Endothelial cell of umbilical vein (primary cell): ENCODE results near the gene HPS6. TPM values are rescaled to one million over a fixed set of nuclear protein-coding genes. Genes with fewer than 3 reads are reported as not detected.
A peak's percentile ranks its signal among the peaks of the same experiment; 100 is the strongest.
"Not testable (repeated sequence)": the region's sequence is repeated elsewhere in the genome, so short reads cannot be mapped to it uniquely, and the experiment has no call there.

Experiments used
- BruUV-seq: library from RNA; stranded (reverse); fragments of 400-500 nt; replicated peaks from 2 replicates; lab custom pipeline; 2021; lab: Mats Ljungman, UMichigan
- CTCF ChIA-PET: fragments of 300-600, 350-600 bp; sonication (Branson Sonifier 250); formaldehyde crosslinking; loops from one replicate; lab custom pipeline; 2021; ENCODE audit warnings: antibody characterized with exemption, inconsistent platforms; lab: Charles Lee
- POLR2A ChIA-PET: fragments of 300-600, 350-600 bp; sonication (Branson Sonifier 250); formaldehyde crosslinking; loops from one replicate; lab custom pipeline; 2021; ENCODE audit warnings: antibody characterized with exemption, inconsistent platforms; lab: Charles Lee
- DNase-seq: peaks from one replicate; pipeline ENCODE4 v3.0.0-alpha.2; 2011; ENCODE audit warnings: low read depth, low spot score
- FAIRE-seq: peaks from 2 replicates; lab custom pipeline; 2011; peaks lifted over from hg19 to GRCh38; lab: Jason Lieb, UNC
- H2AFZ ChIP-seq: 2 replicates; pipeline ENCODE4 v1.6.0; 2012; ENCODE audit warnings: low read depth, low read length, control low read depth, inconsistent platforms
- H3K27ac ChIP-seq: 2 replicates; pipeline ENCODE4 v1.5.1; 2011; ENCODE audit warnings: low read depth, mild to moderate bottlenecking, control low read depth, low read length, moderate library complexity; ENCODE audit not compliant: insufficient read depth
- H3K27me3 ChIP-seq, 2 experiments: 2 replicates each; pipeline versions ENCODE4 v1.6.0 to v1.6.1; 2011; ENCODE audit warnings: low read length in 2 of 2, mixed read lengths in 1 of 2; ENCODE audit not compliant: control insufficient read depth in 2 of 2, insufficient read depth in 2 of 2
- H3K36me3 ChIP-seq, 2 experiments: 2 replicates in 1 of 2; 3 replicates in 1 of 2; pipeline ENCODE4 v1.5.1; 2011; ENCODE audit warnings: low read length in 2 of 2, mild to moderate bottlenecking in 1 of 2, moderate library complexity in 1 of 2; ENCODE audit not compliant: control insufficient read depth in 2 of 2, insufficient read depth in 2 of 2; ENCODE audit errors: extremely low read depth in 1 of 2
- H3K4me1 ChIP-seq: 3 replicates; pipeline ENCODE4 v1.5.1; 2011; ENCODE audit warnings: mild to moderate bottlenecking, low read length; ENCODE audit not compliant: control insufficient read depth, insufficient read depth; ENCODE audit errors: extremely low read depth
- H3K4me2 ChIP-seq: 2 replicates; pipeline ENCODE4 v1.6.1; 2011; ENCODE audit warnings: low read length, control low read depth, mixed read lengths; ENCODE audit not compliant: insufficient read depth
- H3K4me3 ChIP-seq, 3 experiments: fragments of 200-600 bp in 1 of 3; sonication (generic), shearing (Covaris generic) in 1 of 3; replicated peaks in 1 of 3; 2 replicates each; pipeline ENCODE4 v1.5.1; 2011 to 2016; ENCODE audit warnings: control low read depth in 3 of 3, low read length in 3 of 3, mild to moderate bottlenecking in 2 of 3, inconsistent platforms in 1 of 3, low read depth in 1 of 3, moderate library complexity in 1 of 3; ENCODE audit not compliant: insufficient read depth in 1 of 3
- H3K79me2 ChIP-seq: 2 replicates; pipeline ENCODE4 v1.6.0; 2012; ENCODE audit warnings: low read length, inconsistent platforms; ENCODE audit not compliant: control insufficient read depth, insufficient read depth
- H3K9ac ChIP-seq: replicated peaks from 2 replicates; pipeline ENCODE3; 2011; ENCODE audit warnings: low read length, control low read depth; ENCODE audit not compliant: insufficient read depth; ENCODE audit errors: extremely low read depth
- H3K9me1 ChIP-seq: replicated peaks from 3 replicates; pipeline ENCODE4 v1.6.0; 2011; ENCODE audit warnings: mild to moderate bottlenecking, low read length; ENCODE audit not compliant: control insufficient read depth, insufficient read depth; ENCODE audit errors: extremely low read depth
- H3K9me3 ChIP-seq: replicated peaks from 2 replicates; pipeline ENCODE4 v1.5.1; 2012; ENCODE audit warnings: low read length, inconsistent platforms; ENCODE audit not compliant: control insufficient read depth, insufficient read depth
- H4K20me1 ChIP-seq: replicated peaks from 2 replicates; pipeline ENCODE3; 2011; ENCODE audit warnings: mild to moderate bottlenecking, low read length; ENCODE audit not compliant: control insufficient read depth, insufficient read depth; ENCODE audit errors: extremely low read depth
- EZH2 ChIP-seq: IDR thresholded peaks from 2 replicates; pipeline ENCODE4 v1.6.1; 2012; ENCODE audit warnings: borderline replicate concordance, low read depth, mild to moderate bottlenecking, moderate library complexity, low read length, inconsistent platforms; ENCODE audit not compliant: severe bottlenecking
- FOS ChIP-seq: IDR thresholded peaks from 2 replicates; pipeline ENCODE4 v1.6.1; 2011; ENCODE audit warnings: mild to moderate bottlenecking, low read length, moderate library complexity, borderline replicate concordance; ENCODE audit not compliant: insufficient read depth
- GATA2 ChIP-seq: IDR thresholded peaks from 2 replicates; pipeline ENCODE4 v1.7.0; 2011; ENCODE audit warnings: low read depth, mild to moderate bottlenecking, moderate library complexity, mixed read lengths, low read length; ENCODE audit not compliant: insufficient read length, insufficient read depth
- JUN ChIP-seq: IDR thresholded peaks from 2 replicates; pipeline ENCODE4 v1.6.1; 2011; ENCODE audit warnings: borderline replicate concordance, low read depth; ENCODE audit not compliant: insufficient read length, insufficient read depth
- MAX ChIP-seq: IDR thresholded peaks from 2 replicates; pipeline ENCODE4 v1.6.1; 2011; ENCODE audit not compliant: insufficient read depth, insufficient read length
- MYC ChIP-seq: IDR thresholded peaks from one replicate; pipeline ENCODE4 v1.6.1; 2011; ENCODE audit warnings: mild to moderate bottlenecking, low read depth, low read length
- POLR2A ChIP-seq: IDR thresholded peaks from 2 replicates; pipeline ENCODE4 v1.6.1; 2012; ENCODE audit warnings: low read depth, mild to moderate bottlenecking, control low read depth, low read length
- POLR2AphosphoS5 ChIP-seq: IDR thresholded peaks from 2 replicates; pipeline ENCODE4 v1.6.1; 2012; ENCODE audit warnings: low read depth, mild to moderate bottlenecking, control low read depth, low read length, moderate library complexity; ENCODE audit not compliant: insufficient read depth
- dilution Hi-C: fragments of 300-500 bp; cut with MboI; formaldehyde crosslinking; loops from one replicate; pipeline ENCODE4 v1.15.0; 2019; ENCODE audit warnings: low sequenced_read_pairs; ENCODE audit not compliant: extremely low pct_ligation_motif_present
- intact Hi-C: fragments of 100-400 bp; cut with micrococcal nuclease; formaldehyde crosslinking; loops from one replicate; pipeline ENCODE4 v1.10.0; 2022
- polyA plus RNA-seq, 4 experiments: library from polyadenylated mRNA; depleted of rRNA in 3 of 4; stranded (reverse) in 3 of 4; unstranded in 1 of 4; fragments of >200 nt; gene quantifications; 2 replicates each; pipeline versions ENCODE4 v1.2.1 to v1.2.3, GENCODE V29; 2011 to 2012; ENCODE audit warnings: missing spikeins in 1 of 4
- total RNA-seq: library from RNA; stranded (reverse); gene quantifications from 2 replicates; pipeline ENCODE4 v1.2.3, GENCODE V29; 2021
- TF ChIP-seq, protein P1 (sequence below), 2 donors: IDR thresholded peaks; 1 replicate in 1 of 2; 2 replicates in 1 of 2; pipeline ENCODE4 v1.5.1; 2011; ENCODE audit warnings: low read length in 2 of 2, mild to moderate bottlenecking in 2 of 2, moderate library complexity in 2 of 2, control low read depth in 1 of 2, inconsistent platforms in 1 of 2, low read depth in 1 of 2; ENCODE audit not compliant: insufficient read depth in 1 of 2; ENCODE audit errors: extremely low read depth in 1 of 2

The HPS6 gene
- total and polyA plus RNA-seq, 2 donors (not counting 3 experiments of a cell fraction or from before 2014, with no cell fraction given), result 9.3 to 18.5 TPM

DNA sequence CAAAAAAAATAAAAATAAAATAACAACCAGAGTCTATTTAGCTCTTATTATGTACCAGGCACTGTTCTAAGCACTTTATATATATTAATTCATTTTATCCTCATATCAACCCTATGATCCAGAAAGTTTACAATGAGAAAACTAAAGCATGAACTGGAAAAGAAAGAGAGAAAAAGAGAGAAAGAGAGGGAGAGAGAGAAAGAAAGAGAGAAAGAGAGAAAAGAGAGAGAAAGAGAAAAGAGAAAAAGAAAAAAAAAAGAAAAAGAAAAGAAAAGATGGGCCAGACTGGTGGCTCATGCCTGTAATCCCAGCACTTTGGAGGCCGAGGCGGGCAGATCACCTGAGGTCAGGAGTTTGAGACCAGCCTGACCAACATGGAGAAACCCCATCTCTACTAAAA is 19.1 kb upstream of the HPS6 start:
- no peak for DNase-seq
- Histone ChIP-seq H3K4me1 (no peaks in the 10 kb centered on the region), H3K36me3 (no peaks in the 10 kb centered on the region), H3K79me2 (peaks cover 3% of the 10 kb centered on the region), H3K9ac (no peak overlapping the region), H3K4me3 (no peak overlapping the region), H3K4me2 (no peak overlapping the region), H3K27ac (no peak overlapping the region), H2AFZ (no peak overlapping the region), H4K20me1 (no peaks in the 10 kb centered on the region), H3K9me1 (no peaks in the 10 kb centered on the region), H3K9me3 (no peaks in the 10 kb centered on the region), H3K27me3 (no peaks in the 10 kb centered on the region)
- no peak for FAIRE-seq
- intact Hi-C loops, result no loop called here
- dilution Hi-C loops, result no loop called here
- CTCF ChIA-PET, result interaction anchor here (1.5 kb wide), 1 partner anchor 205 kb away, joined by 5 read pairs; no protein-coding TSS in a partner anchor
- POLR2A ChIA-PET, result no interaction called here
- TF ChIP-seq GATA2 (no peak), MAX (no peak), POLR2AphosphoS5 (no peak), FOS (no peak), EZH2 (no peak), POLR2A (no peak), MYC (no peak), JUN (no peak)
- TF ChIP-seq, protein P1, sequence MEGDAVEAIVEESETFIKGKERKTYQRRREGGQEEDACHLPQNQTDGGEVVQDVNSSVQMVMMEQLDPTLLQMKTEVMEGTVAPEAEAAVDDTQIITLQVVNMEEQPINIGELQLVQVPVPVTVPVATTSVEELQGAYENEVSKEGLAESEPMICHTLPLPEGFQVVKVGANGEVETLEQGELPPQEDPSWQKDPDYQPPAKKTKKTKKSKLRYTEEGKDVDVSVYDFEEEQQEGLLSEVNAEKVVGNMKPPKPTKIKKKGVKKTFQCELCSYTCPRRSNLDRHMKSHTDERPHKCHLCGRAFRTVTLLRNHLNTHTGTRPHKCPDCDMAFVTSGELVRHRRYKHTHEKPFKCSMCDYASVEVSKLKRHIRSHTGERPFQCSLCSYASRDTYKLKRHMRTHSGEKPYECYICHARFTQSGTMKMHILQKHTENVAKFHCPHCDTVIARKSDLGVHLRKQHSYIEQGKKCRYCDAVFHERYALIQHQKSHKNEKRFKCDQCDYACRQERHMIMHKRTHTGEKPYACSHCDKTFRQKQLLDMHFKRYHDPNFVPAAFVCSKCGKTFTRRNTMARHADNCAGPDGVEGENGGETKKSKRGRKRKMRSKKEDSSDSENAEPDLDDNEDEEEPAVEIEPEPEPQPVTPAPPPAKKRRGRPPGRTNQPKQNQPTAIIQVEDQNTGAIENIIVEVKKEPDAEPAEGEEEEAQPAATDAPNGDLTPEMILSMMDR (IDR thresholded peaks at IDR 0.05; ENCODE audit: extremely low read depth in 1 of 2, insufficient read depth in 1 of 2, low read depth in 1 of 2, low read length in 2 of 2), result no peak
- no TSS peak for BruUV-seq

GRCh38 chr10:102054881-102055646 is 10.1 kb upstream of the HPS6 start:
- Histone ChIP-seq H3K9ac (peak overlapping the region; percentile 74), H3K27ac (peak overlapping the region; percentile 29), H3K79me2 (peaks cover 15% of the 10 kb centered on the region), H2AFZ (peak overlapping the region; percentile 59), H3K4me3 (peak overlapping the region; percentile 30 to 90 (median 71)), H3K4me2 (peak overlapping the region; percentile 96)
- H3K9me3 ChIP-seq, H3K36me3 ChIP-seq, DNase-seq, H3K4me1 ChIP-seq, dilution Hi-C loops, H3K27me3 ChIP-seq, H4K20me1 ChIP-seq, intact Hi-C loops, H3K9me1 ChIP-seq: not testable (repeated sequence)
- TSS peak; percentile 45 for BruUV-seq
- FAIRE-seq, result peak; percentile 53
- CTCF ChIA-PET, result interaction anchor here (0.8 to 2.9 kb wide), 6 partner anchors 10 to 237 kb away, joined by 3 to 11 read pairs (median 5); partner anchors contain the start of gene OGA
- POLR2A ChIA-PET, result interaction anchor here (0.6 kb wide), 1 partner anchor 80 kb away, joined by 3 read pairs; no protein-coding TSS in a partner anchor
